C4-2B (cell line): Measurements from ENCODE around the gene DRGX.

ENCODE experiments used
- H3K27ac ChIP-seq: fragments of 450-650 bp; 2 replicates; pipeline ENCODE4 v1.5.1; 2017
- CTCF ChIP-seq: fragments of 450-650 bp; conservative IDR thresholded peaks from 2 replicates; pipeline ENCODE4 v1.5.1; 2017; ENCODE audit warnings: mild to moderate bottlenecking
- ZFX ChIP-seq: fragments of 450-650 bp; IDR thresholded peaks from 2 replicates; pipeline ENCODE4 v1.6.1; 2017

Gene DRGX

GRCh38 chr10:49370326-49371100 is 25.4 kb downstream of the DRGX start:
- H3K27ac ChIP-seq = no peak overlapping the region
- TF ChIP-seq CTCF (no peak), ZFX (no peak)

GRCh38 chr10:49369216-49370162 is 26.4 kb downstream of the DRGX start:
- H3K27ac ChIP-seq = no peak overlapping the region

GRCh38 chr10:49368256-49368655 is 27.6 kb downstream of the DRGX start:
- no peak for TF ChIP-seq ZFX
- TF ChIP-seq CTCF = no peak
- no peak overlapping the region for H3K27ac ChIP-seq

More at GRCh38 chr10:49369216-49370162, 26.4 kb downstream of the DRGX start:
- no peak for TF ChIP-seq ZFX
- no peak for TF ChIP-seq CTCF

GRCh38 chr10:49367600-49367999 is 28.3 kb downstream of the DRGX start:
- no peak for TF ChIP-seq CTCF
- TF ChIP-seq ZFX = no peak
- H3K27ac ChIP-seq = no peak overlapping the region

GRCh38 chr10:49366460-49366859 is 29.4 kb downstream of the DRGX start:
- no peak overlapping the region for H3K27ac ChIP-seq
- TF ChIP-seq CTCF (no peak), ZFX (no peak)

GRCh38 chr10:49365675-49366415 is 30.0 kb downstream of the DRGX start:
- TF ChIP-seq ZFX (no peak), CTCF (no peak)
- no peak overlapping the region for H3K27ac ChIP-seq
